Tibial nerve (tissue), 4 donors: ENCODE measurements around the gene IMP3. TPM values are rescaled to one million over a fixed set of nuclear protein-coding genes. Genes with fewer than 3 reads are reported as not detected.
"Not testable (repeated sequence)": the region's sequence is repeated elsewhere in the genome, so short reads cannot be mapped to it uniquely, and the experiment has no call there.

Source experiments
- DNase-seq, 2 donors: peaks; one replicate each; pipeline ENCODE4 v3.0.0-alpha.2; 2019; ENCODE audit warnings: low spot score in 2 of 2
- H3K27ac ChIP-seq, 4 donors: fragments of 200-600 bp; sonication (generic) in 3 of 4; one replicate each; pipeline ENCODE4 v1.5.1; 2017 to 2019; ENCODE audit warnings: mild to moderate bottlenecking in 1 of 4
- H3K27me3 ChIP-seq, 2 donors: fragments of 200-600 bp; sonication (generic) in 1 of 2; one replicate each; pipeline versions ENCODE4 v1.5.1 to v1.6.0; 2017 to 2019
- H3K36me3 ChIP-seq, 3 donors: fragments of 200-600 bp; sonication (generic); one replicate each; pipeline ENCODE4 v1.5.1; 2018 to 2019
- H3K4me1 ChIP-seq, 4 donors: fragments of 200-600 bp; sonication (generic) in 3 of 4; one replicate each; pipeline ENCODE4 v1.5.1; 2017 to 2019
- H3K4me3 ChIP-seq, 4 donors: fragments of 200-600 bp; sonication (generic) in 3 of 4; one replicate each; pipeline ENCODE4 v1.5.1; 2017 to 2019; ENCODE audit warnings: mild to moderate bottlenecking in 1 of 4, moderate library complexity in 1 of 4
- H3K9me3 ChIP-seq, 4 donors: fragments of 200-600 bp; sonication (generic) in 3 of 4; one replicate each; pipeline ENCODE4 v1.5.1; 2017 to 2019
- EP300 ChIP-seq, 2 donors: sonication (generic); formaldehyde crosslinking; IDR thresholded peaks; one replicate each; pipeline ENCODE4 v1.6.1; 2017; ENCODE audit warnings: antibody characterized with exemption in 2 of 2, mild to moderate bottlenecking in 1 of 2
- POLR2A ChIP-seq, 2 donors: fragments of 450-650 bp; IDR thresholded peaks; one replicate each; pipeline ENCODE4 v1.6.1; 2017; ENCODE audit warnings: antibody characterized with exemption in 2 of 2, mild to moderate bottlenecking in 2 of 2, moderate library complexity in 2 of 2
- WGBS, 2 donors: methylation state at CpG; one replicate each; pipeline ENCODE4 v1.1.5; 2018; 5-methylcytosine and 5-hydroxymethylcytosine counted together
- total RNA-seq, 4 donors: library from RNA; depleted of rRNA; stranded (reverse); fragments of >200 nt; gene quantifications; one replicate each; pipeline ENCODE4 v1.1.0, GENCODE V29; 2016
- TF ChIP-seq, protein P1 (sequence below), 5 experiments: fragments of 200-600 bp in 3 of 5; fragments of 450-650 bp in 2 of 5; sonication (generic) in 3 of 5; IDR thresholded peaks; one replicate each; pipeline ENCODE4 v1.5.1; 2016 to 2019; ENCODE audit warnings: antibody characterized with exemption in 5 of 5, mild to moderate bottlenecking in 3 of 5, moderate library complexity in 2 of 5

IMP3 gene
- total RNA-seq, 4 donors from 2014 or later = 163 to 179 (median 170) TPM

DNA sequence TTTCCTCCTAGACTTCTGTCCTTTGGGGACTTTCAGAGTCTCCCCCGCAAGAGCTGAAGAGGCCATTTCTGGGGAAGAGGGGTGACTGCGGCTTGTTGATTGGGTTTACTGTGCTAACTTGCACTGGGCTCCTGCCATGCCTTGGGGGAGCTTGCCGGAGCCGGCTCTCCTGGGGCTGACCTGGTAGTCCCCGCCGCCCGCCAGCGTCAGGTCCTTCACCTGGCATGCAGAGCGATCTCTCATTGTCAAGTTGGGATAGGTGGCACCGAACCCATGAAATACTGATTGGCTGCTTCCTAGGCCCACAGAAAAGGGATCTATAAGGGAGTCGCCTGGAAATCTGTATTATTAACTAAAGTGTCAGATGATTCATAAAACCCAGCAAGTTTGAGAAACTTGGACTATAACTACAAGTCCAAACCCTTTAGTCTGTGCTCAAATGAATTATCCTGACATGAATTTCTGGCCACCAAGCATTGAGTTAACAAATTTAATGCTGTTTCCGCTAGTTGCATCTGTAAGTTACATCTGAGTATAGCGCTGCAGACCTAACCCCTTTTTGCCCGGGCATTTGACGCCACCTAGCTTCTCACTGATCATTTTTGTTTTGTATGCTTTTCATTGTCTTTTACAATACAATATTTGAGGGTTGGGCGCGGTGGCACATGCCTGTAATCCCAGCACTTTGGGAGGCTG is 607 bp upstream of the IMP3 start:
- TF ChIP-seq POLR2A (IDR thresholded peaks at IDR 0.05) = no peak
- no peak for TF ChIP-seq EP300 (IDR thresholded peaks at IDR 0.05)
- TF ChIP-seq, protein P1, sequence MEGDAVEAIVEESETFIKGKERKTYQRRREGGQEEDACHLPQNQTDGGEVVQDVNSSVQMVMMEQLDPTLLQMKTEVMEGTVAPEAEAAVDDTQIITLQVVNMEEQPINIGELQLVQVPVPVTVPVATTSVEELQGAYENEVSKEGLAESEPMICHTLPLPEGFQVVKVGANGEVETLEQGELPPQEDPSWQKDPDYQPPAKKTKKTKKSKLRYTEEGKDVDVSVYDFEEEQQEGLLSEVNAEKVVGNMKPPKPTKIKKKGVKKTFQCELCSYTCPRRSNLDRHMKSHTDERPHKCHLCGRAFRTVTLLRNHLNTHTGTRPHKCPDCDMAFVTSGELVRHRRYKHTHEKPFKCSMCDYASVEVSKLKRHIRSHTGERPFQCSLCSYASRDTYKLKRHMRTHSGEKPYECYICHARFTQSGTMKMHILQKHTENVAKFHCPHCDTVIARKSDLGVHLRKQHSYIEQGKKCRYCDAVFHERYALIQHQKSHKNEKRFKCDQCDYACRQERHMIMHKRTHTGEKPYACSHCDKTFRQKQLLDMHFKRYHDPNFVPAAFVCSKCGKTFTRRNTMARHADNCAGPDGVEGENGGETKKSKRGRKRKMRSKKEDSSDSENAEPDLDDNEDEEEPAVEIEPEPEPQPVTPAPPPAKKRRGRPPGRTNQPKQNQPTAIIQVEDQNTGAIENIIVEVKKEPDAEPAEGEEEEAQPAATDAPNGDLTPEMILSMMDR (IDR thresholded peaks at IDR 0.05) = peak in 2 of 5 experiments; percentile 6 to 9
- WGBS, 2 donors = 6 to 7% methylated on average over 16 to 17 of the region's 17 CpGs
- H3K27me3 ChIP-seq = no peaks in the 10 kb centered on the region
- peak overlapping the region; percentile 69 to 95 (median 92) for H3K27ac ChIP-seq
- peaks cover 0 to 7% (median 0%) of the 10 kb centered on the region in 3 donors for H3K36me3 ChIP-seq
- H3K4me3 ChIP-seq = peak overlapping the region; percentile 74 to 99 (median 90)
- H3K9me3 ChIP-seq = no peaks in the 10 kb centered on the region
- DNase-seq = no peak
- peaks cover 0 to 43% (median 29%) of the 10 kb centered on the region in 4 donors for H3K4me1 ChIP-seq

- Histone ChIP-seq H3K36me3 (peaks cover 0 to 7% (median 0%) of the 10 kb centered on the region in 3 donors), H3K27me3 (no peaks in the 10 kb centered on the region), H3K4me3 (peak overlapping the region; percentile 74 to 99 (median 90)), H3K9me3 (no peaks in the 10 kb centered on the region), H3K27ac (peak overlapping the region; percentile 69 to 95 (median 92)), H3K4me1 (peaks cover 0 to 48% (median 29%) of the 10 kb centered on the region in 4 donors)
- DNase-seq = no peak
- WGBS, 2 donors = 1 to 3% methylated on average over 16 of the region's 16 CpGs
- TF ChIP-seq, protein P1 (IDR thresholded peaks at IDR 0.05) = no peak
- TF ChIP-seq EP300 (IDR thresholded peaks at IDR 0.05) = no peak
- TF ChIP-seq POLR2A (IDR thresholded peaks at IDR 0.05) = no peak
Measured at GRCh38 chr15:75639191-75639708, 774 bp downstream of the IMP3 start.

- H3K27me3 ChIP-seq = no peaks in the 10 kb centered on the region
- peaks cover 0 to 7% (median 0%) of the 10 kb centered on the region in 3 donors for H3K36me3 ChIP-seq
- DNase-seq = no peak
- TF ChIP-seq EP300 (IDR thresholded peaks at IDR 0.05) (no peak), POLR2A (IDR thresholded peaks at IDR 0.05) (no peak)
- TF ChIP-seq, protein P1 (IDR thresholded peaks at IDR 0.05) = no peak
- H3K27ac ChIP-seq = peak overlapping the region in 3 of 4 donors; percentile 28 to 95 (median 91)
- peak overlapping the region in 1 of 4 donors; percentile 96 for H3K4me3 ChIP-seq
- peaks cover 0 to 48% (median 29%) of the 10 kb centered on the region in 4 donors for H3K4me1 ChIP-seq
- H3K9me3 ChIP-seq = no peaks in the 10 kb centered on the region
- 57% methylated on average over 4 of the region's 4 CpGs for WGBS, 2 donors
Measured at GRCh38 chr15:75637245-75638009, 2.6 kb downstream of the IMP3 start.

DNA sequence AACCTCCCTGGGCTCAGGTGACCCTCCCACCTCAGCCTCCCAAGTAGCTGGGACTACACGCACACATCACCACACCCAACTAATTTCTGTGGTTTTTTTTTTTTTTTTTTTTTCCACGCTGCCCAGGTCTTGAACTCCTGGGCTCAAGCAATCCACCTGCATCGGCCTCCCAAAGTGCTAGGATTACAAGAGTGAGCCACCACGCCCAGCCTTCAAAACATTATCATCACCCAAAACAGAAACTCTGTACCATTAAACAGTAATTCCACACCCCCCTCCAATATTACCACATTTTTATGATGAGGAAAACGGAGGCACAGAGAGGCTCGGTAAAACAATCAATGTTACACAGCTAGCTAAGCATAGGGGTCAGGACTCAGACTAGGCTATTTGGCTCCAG is 4.0 kb downstream of the IMP3 start:
- Histone ChIP-seq H3K27ac (no peak overlapping the region), H3K36me3 (peaks cover 0 to 7% (median 0%) of the 10 kb centered on the region in 3 donors), H3K9me3 (no peaks in the 10 kb centered on the region), H3K27me3 (no peaks in the 10 kb centered on the region), H3K4me1 (peaks cover 0 to 46% (median 29%) of the 10 kb centered on the region in 4 donors), H3K4me3 (no peak overlapping the region)
- no peak for DNase-seq
- 70 to 79% methylated on average over 6 of the region's 6 CpGs for WGBS, 2 donors
- TF ChIP-seq POLR2A (IDR thresholded peaks at IDR 0.05) (no peak), EP300 (IDR thresholded peaks at IDR 0.05) (no peak)
- TF ChIP-seq, protein P1 (IDR thresholded peaks at IDR 0.05) = no peak

DNA sequence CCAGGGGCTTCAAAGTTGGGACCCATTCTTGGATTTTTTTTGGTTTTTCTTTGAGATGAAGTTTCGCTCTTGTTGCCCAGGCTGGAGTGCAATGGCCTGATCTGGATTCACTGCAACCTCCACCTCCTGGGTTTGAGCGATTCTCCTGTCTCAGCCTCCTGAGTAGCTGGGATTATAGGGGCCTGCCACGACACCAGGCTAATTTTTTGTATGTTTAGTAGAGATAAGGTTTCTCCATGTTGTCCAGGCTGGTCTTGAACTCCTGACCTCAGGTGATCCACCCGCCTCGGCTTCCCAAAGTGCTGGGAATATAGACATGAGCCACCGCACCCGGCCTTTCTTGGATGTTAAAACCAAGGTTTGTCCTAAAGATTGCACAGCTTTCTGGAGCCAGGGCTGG is 6.1 kb downstream of the IMP3 start:
- DNase-seq, H3K4me3 ChIP-seq, H3K27me3 ChIP-seq, H3K9me3 ChIP-seq, H3K36me3 ChIP-seq, H3K27ac ChIP-seq: not testable (repeated sequence)
- 90% methylated on average over 7 of the region's 7 CpGs for WGBS, 2 donors
- peaks cover 0 to 37% (median 19%) of the 10 kb centered on the region in 4 donors for H3K4me1 ChIP-seq
